Measurements from ENCODE around the gene IL9.

Gene IL9

GRCh38 chr5:135895474-135896006, at the start of gene IL9:
TSS of gene IL9 (minus strand) at chr5:135895841. CDS start at chr5:135895816, 25 bp downstream.
- H3K79me2 ChIP-seq (ENCODE audit: low read length) = no peaks in the 10 kb centered on the region
- no peaks in the 10 kb centered on the region for H3K36me3 ChIP-seq (replicated peaks; ENCODE audit: insufficient read depth, low read length)
- peaks cover 2% of the 10 kb centered on the region; the same call in 1 of the 2 replicates for H3F3A ChIP-seq (ENCODE audit: insufficient read depth, low read length)
- H3K4me1 ChIP-seq (ENCODE audit: low read length) = peaks cover 12% of the 10 kb centered on the region
- no peaks in the 10 kb centered on the region for H4K20me1 ChIP-seq (ENCODE audit: insufficient read depth, low read length)
- no peak within 1 kb of the TSS for H3K27ac ChIP-seq (ENCODE audit: low read length)
- no peak within 1 kb of the TSS for H2AFZ ChIP-seq (ENCODE audit: low read length)
- no peak within 1 kb of the TSS for H3K9ac ChIP-seq (ENCODE audit: low read length)
- TF ChIP-seq CTCF (IDR thresholded peaks at IDR 0.05; ENCODE audit: low read length) (no peak), EZH2phosphoT487 (IDR thresholded peaks at IDR 0.05; ENCODE audit: low read length) (no peak), EZH2 (optimal IDR thresholded peaks at IDR 0.05; ENCODE audit: low read depth, low read length) (no peak)
- H3K4me2 ChIP-seq (ENCODE audit: low read depth, low read length) = no peak within 1 kb of the TSS
- H3K27me3 ChIP-seq (replicated peaks; ENCODE audit: insufficient read depth, low read length) = no peaks in the 10 kb centered on the region
- no peaks in the 10 kb centered on the region for H3K9me2 ChIP-seq (replicated peaks; ENCODE audit: insufficient read depth, low read length)
- no peak for DNase-seq
- no peak within 1 kb of the TSS for H3K4me3 ChIP-seq (ENCODE audit: low read length)
- H3K9me3 ChIP-seq (replicated peaks; ENCODE audit: insufficient read depth, low read length) = no peaks in the 10 kb centered on the region

DNA sequence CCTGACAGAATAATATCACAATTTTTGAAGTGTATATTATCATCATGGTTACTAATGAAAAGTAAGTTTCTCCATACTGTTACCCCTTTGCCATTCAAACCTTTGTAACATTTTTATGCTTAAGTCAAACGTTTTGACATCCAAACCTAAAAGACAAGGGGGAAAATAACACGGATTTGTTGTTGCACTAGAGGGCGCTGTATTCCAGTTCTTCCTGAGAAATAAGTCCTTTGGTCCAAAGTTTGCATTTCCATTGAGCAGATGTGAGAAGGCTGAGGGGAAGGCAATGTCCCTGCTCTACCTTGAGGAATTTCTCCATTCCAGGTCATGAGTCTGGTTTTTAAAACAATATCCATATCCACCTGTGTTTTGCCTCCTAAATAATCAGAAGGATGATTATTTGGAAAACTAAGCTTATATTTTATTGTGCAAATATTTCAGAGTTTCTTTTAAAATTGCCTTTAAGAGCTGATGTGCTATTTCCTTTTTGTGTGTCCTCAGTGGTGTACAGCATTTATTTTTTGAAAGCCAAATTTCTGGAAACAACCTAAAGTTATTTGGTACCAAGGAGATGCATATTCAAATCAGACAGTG, 49.4 kb upstream of the IL9 start:
- no peak overlapping the region for H3K9ac ChIP-seq (ENCODE audit: low read length)
- TF ChIP-seq CTCF (IDR thresholded peaks at IDR 0.05; ENCODE audit: low read length) (peak; percentile 79), EZH2 (optimal IDR thresholded peaks at IDR 0.05; ENCODE audit: low read depth, low read length) (no peak)
- H3K4me3 ChIP-seq (ENCODE audit: low read length) = no peak overlapping the region
- no peaks in the 10 kb centered on the region for H3K4me1 ChIP-seq (ENCODE audit: low read length)
- no peaks in the 10 kb centered on the region for H3F3A ChIP-seq (ENCODE audit: insufficient read depth, low read length)
- no peaks in the 10 kb centered on the region for H3K9me2 ChIP-seq (replicated peaks; ENCODE audit: insufficient read depth, low read length)
- no peaks in the 10 kb centered on the region for H3K9me3 ChIP-seq (replicated peaks; ENCODE audit: insufficient read depth, low read length)
- H2AFZ ChIP-seq (ENCODE audit: low read length) = no peak overlapping the region
- peak; percentile 79 for DNase-seq
- no peaks in the 10 kb centered on the region for H4K20me1 ChIP-seq (ENCODE audit: insufficient read depth, low read length)
- H3K4me2 ChIP-seq (ENCODE audit: low read depth, low read length) = no peak overlapping the region
- H3K27me3 ChIP-seq (replicated peaks; ENCODE audit: insufficient read depth, low read length) = no peaks in the 10 kb centered on the region
- H3K79me2 ChIP-seq (ENCODE audit: low read length) = no peaks in the 10 kb centered on the region
- H3K27ac ChIP-seq (ENCODE audit: low read length) = no peak overlapping the region
- no peaks in the 10 kb centered on the region for H3K36me3 ChIP-seq (replicated peaks; ENCODE audit: insufficient read depth, low read length)

GRCh38 chr5:135944564-135944963, 48.9 kb upstream of the IL9 start:
- TF ChIP-seq EZH2 (optimal IDR thresholded peaks at IDR 0.05; ENCODE audit: low read depth, low read length) = no peak
- TF ChIP-seq CTCF (IDR thresholded peaks at IDR 0.05; ENCODE audit: low read length) = no peak
- TF ChIP-seq EZH2phosphoT487 (IDR thresholded peaks at IDR 0.05; ENCODE audit: low read length) = no peak
- H3K9ac ChIP-seq (ENCODE audit: low read length) = no peak overlapping the region
- no peak for DNase-seq
- no peaks in the 10 kb centered on the region for H3K9me3 ChIP-seq (replicated peaks; ENCODE audit: insufficient read depth, low read length)
- H3K27ac ChIP-seq (ENCODE audit: low read length) = no peak overlapping the region
- no peaks in the 10 kb centered on the region for H3K36me3 ChIP-seq (replicated peaks; ENCODE audit: insufficient read depth, low read length)
- H3F3A ChIP-seq (ENCODE audit: insufficient read depth, low read length) = no peaks in the 10 kb centered on the region
- no peak overlapping the region for H3K4me3 ChIP-seq (ENCODE audit: low read length)
- no peaks in the 10 kb centered on the region for H4K20me1 ChIP-seq (ENCODE audit: insufficient read depth, low read length)
- no peaks in the 10 kb centered on the region for H3K4me1 ChIP-seq (ENCODE audit: low read length)
- no peak overlapping the region for H3K4me2 ChIP-seq (ENCODE audit: low read depth, low read length)
- H2AFZ ChIP-seq (ENCODE audit: low read length) = no peak overlapping the region
- H3K9me2 ChIP-seq (replicated peaks; ENCODE audit: insufficient read depth, low read length) = no peaks in the 10 kb centered on the region
- no peaks in the 10 kb centered on the region for H3K79me2 ChIP-seq (ENCODE audit: low read length)
- no peaks in the 10 kb centered on the region for H3K27me3 ChIP-seq (replicated peaks; ENCODE audit: insufficient read depth, low read length)

Data from MM.1S (cell line).